Measurements from ENCODE around the gene KLF2.

DNA sequence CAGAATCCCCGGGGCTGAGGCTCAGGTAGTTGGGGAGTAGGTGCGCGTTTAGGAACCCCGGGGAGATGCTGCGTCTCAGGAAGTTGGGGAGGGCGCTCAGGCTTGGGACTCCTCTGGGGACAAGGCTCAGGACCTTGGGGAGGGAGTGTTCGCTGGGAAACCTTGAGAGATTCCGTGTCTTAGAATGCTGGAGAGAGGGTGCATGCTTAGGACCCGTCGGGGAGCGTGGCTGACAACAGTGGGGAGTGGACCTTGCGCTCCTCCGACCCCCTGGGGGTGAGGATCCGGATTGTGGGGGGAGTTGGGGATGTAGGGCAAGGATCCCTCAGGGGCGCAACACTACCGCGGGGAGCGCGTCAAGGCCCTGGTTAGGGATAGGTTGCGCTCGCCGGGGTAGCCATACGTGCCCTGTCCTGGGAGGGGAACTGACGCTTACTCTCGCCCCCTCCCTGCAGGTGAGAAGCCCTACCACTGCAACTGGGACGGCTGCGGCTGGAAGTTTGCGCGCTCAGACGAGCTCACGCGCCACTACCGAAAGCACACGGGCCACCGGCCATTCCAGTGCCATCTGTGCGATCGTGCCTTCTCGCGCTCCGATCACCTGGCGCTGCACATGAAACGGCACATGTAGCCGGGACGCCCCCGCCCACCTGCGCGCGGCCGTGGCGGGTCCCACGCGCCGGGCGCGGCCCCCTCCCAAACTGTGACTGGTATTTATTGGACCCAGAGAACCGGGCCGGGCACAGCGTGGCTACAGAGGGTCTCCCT, 2.0 kb downstream of the KLF2 start:
- TF ChIP-seq, protein P1, sequence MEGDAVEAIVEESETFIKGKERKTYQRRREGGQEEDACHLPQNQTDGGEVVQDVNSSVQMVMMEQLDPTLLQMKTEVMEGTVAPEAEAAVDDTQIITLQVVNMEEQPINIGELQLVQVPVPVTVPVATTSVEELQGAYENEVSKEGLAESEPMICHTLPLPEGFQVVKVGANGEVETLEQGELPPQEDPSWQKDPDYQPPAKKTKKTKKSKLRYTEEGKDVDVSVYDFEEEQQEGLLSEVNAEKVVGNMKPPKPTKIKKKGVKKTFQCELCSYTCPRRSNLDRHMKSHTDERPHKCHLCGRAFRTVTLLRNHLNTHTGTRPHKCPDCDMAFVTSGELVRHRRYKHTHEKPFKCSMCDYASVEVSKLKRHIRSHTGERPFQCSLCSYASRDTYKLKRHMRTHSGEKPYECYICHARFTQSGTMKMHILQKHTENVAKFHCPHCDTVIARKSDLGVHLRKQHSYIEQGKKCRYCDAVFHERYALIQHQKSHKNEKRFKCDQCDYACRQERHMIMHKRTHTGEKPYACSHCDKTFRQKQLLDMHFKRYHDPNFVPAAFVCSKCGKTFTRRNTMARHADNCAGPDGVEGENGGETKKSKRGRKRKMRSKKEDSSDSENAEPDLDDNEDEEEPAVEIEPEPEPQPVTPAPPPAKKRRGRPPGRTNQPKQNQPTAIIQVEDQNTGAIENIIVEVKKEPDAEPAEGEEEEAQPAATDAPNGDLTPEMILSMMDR (IDR thresholded peaks at IDR 0.05), result no peak
- TF ChIP-seq POLR2A (IDR thresholded peaks at IDR 0.05), result no peak
